ENCODE measurements around the gene RAI1.
"Not testable (repeated sequence)": the region's sequence is repeated elsewhere in the genome, so short reads cannot be mapped to it uniquely, and the experiment has no call there.

Gene RAI1

DNA sequence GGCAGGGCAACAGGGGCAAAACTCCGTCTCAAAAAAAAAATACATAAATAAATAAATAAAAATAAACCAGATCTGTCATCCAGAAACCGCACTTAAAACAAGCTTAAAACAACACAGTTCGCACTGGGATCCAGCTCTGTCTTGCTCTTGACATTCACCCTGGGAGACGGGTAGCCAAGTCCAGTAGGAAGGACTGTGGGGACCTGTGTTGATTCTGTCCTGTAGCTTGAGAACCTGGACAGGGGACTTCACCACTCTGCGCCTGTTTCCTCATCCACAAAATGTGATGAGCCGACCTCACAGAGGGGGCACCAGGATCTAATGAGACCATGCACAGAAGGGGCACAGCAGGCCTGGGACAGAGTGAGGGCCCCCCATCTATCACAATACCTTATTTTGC is 1.5 kb upstream of the RAI1 start:
- no peak for DNase-seq (ENCODE audit: low spot score)

DNA sequence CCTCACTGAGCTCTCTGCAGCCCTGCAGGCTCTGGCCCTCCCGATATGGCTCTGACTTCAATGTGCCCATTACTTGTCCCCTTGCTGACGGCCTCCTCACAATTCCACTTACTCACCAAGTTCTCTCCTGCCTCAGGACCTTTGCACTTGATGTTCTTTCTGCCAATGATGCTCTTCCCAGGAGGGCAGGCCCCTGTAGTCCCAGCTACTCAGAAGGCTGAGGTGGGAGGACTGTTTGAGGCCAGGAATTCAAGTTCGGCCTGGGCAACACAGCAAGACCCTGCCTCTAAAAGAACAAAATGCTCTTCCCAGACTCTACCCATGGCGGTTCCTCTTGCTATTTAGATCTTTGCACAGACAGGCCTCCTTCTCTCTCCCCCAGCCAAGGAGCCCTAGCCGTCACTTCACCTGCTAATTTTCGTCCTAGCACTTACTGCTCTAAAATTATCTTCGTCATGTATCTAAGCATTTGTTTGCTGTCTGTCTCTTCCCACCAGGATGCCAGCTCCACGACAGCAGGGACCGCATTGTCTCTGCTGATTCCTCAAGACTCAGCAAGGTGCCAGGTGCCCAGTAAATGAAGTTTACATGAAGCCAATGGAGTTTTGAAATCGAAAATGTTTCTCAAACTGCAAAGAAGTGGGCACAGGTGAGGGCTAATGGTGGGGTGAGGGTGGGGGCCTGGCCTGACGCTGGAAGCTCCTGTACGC is 626 bp upstream of the RAI1 start:
- no peak for DNase-seq (ENCODE audit: low spot score)

GRCh38 chr17:17681744-17682292 is 560 bp downstream of the RAI1 start:
- no peak for DNase-seq (ENCODE audit: low spot score)

DNA sequence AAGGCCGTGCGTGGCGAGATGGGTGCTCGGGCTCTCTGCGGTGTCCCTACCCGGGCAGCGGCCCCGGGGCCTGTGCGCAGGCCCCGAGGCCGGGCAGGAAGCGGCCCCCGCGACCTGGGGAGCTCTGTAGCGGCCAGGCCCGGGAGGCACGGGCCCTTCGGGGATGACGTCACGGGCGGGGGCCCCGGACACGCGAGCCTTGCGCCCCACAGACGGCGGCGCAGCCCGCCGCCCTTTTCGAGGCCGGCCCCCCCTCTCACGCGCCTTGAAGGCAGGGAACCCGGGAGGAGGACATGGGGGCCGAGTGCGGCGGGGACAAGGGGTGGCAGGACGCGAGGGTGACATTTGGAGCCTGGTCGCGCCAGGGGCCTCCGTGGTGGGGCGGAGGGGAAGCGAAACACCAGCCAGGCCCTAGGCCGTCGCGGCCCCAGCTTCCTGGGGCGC is 1.1 kb downstream of the RAI1 start:
- DNase-seq (ENCODE audit: low spot score), result no peak

- peak; percentile 67 for DNase-seq (ENCODE audit: low spot score)
Observed at GRCh38 chr17:17682737-17683680, 1.8 kb downstream of the RAI1 start.

GRCh38 chr17:17683710-17684365 is 2.6 kb downstream of the RAI1 start:
- DNase-seq (ENCODE audit: low spot score), result no peak

GRCh38 chr17:17684906-17685774 is 3.9 kb downstream of the RAI1 start:
- no peak for DNase-seq (ENCODE audit: low spot score)

GRCh38 chr17:17685775-17686291 is 4.6 kb downstream of the RAI1 start:
- DNase-seq (ENCODE audit: low spot score), result no peak

DNA sequence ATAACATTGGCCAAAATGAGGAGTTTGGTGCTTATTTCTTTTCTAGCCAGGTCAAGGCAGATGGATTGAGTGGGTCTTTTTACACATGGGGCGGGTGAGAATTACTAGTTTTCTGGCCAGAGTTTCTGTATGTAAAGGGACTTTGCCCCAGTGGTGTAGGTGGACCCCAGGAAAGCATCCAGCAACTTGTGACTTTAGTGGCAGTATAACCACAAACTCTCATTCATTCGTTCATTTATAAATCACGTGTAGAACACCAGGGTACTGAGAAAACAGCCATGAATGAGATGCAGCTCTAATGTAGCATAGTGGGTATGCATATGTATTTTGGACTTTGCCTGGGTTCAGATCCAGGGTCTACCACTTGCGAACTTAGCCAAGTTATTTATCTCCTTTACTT is 8.1 kb downstream of the RAI1 start:
- no peak for DNase-seq (ENCODE audit: low spot score)

GRCh38 chr17:17690233-17690632 is 9.0 kb downstream of the RAI1 start:
- DNase-seq (ENCODE audit: low spot score), result not testable (repeated sequence)

GRCh38 chr17:17691468-17692263 is 10.4 kb downstream of the RAI1 start:
- DNase-seq (ENCODE audit: low spot score), result no peak

GRCh38 chr17:17692353-17693252 is 11.3 kb downstream of the RAI1 start:
- DNase-seq (ENCODE audit: low spot score), result no peak

DNA sequence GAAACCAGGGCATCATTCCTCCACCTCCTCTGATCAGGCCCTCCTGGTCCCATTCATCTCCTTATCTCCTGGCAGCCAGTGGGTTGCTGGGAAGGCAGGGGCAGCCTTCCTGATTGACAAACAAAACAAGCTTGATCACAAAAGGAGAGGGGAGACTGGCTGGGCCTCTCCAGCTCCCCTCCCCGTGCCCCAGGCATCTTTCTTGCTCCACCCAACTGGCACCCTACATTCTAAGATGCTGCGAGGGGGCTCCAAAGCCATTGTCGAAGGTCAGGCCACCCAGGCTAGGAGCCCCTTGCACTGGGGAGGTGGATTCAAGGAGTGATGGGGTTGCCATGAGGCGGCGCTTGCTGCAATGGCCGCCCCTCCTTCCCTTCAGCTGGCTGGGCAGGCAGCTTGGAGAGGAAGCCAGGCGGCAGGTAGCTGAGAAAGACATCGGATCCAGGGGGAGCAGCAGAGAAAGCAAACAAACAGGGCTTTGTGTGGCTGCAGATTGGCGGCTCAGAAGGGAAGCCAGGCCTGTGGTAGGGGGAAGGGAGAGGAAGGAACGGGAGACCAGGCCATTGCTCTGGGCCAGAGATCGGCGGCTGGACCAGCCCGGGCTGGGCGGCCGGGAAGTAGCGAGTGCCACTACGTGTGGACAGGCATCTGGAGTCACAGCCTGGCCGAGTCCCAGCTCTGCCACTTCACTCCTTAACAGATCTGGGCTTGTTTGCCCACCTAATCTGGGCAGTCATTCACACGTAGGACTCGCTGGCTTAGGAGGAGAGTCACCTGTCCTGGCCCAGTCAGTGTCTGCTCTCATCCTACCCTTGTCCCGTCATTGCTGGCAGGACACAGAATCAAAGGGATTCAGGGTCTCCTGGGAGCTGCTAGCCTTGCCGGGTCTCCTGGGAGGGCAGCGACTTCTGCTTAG is 12.3 kb downstream of the RAI1 start:
- peak; percentile 87 for DNase-seq (ENCODE audit: low spot score)

DNA sequence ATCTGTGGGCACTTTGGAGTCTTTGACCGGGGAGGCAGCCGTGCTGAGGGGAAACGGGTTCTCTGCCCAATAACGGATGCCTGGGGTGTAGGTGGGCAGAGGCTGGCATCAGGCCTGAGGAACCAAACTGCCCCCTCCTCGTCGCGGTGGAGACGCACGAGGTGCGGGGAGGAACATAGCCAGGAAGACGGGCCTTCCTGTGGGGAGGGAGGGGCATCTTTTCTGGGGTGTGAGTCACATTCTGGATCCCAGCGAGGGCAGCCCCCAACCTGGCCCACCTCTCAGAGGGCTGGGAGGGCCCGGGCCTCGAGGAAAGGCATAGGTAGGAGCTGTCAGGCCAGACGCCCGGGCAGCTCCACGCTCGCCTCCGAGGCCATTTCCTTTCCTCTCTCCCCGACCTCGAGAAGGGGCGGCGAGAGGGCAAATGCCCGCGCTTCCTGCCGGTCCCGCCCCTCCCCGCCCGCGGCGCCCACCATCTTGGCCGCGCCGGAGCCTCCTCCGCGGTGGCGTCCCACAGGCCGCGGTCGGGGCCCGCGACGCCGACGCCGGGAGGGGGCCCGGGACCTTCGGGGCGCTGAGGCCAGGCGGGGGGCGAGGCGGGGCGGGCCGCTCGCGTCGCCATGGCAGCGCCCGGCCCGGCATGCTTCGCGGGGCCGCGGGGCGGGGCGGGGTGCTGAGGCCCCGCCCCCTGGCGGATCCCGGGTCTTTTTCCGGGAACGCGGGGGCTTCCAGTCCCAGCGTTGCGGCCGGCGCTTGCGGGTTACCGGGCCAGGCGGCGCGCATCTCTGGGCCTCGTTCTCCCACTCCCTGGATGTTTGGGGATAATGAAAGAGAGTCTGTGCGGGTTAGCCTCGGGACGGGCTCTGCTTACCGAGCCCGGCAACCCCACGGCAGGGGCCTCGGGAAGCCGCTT is 13.2 kb downstream of the RAI1 start:
- peak; percentile 76 for DNase-seq (ENCODE audit: low spot score)

GRCh38 chr17:17696085-17696484 is 14.8 kb downstream of the RAI1 start:
- DNase-seq (ENCODE audit: low spot score), result no peak

DNA sequence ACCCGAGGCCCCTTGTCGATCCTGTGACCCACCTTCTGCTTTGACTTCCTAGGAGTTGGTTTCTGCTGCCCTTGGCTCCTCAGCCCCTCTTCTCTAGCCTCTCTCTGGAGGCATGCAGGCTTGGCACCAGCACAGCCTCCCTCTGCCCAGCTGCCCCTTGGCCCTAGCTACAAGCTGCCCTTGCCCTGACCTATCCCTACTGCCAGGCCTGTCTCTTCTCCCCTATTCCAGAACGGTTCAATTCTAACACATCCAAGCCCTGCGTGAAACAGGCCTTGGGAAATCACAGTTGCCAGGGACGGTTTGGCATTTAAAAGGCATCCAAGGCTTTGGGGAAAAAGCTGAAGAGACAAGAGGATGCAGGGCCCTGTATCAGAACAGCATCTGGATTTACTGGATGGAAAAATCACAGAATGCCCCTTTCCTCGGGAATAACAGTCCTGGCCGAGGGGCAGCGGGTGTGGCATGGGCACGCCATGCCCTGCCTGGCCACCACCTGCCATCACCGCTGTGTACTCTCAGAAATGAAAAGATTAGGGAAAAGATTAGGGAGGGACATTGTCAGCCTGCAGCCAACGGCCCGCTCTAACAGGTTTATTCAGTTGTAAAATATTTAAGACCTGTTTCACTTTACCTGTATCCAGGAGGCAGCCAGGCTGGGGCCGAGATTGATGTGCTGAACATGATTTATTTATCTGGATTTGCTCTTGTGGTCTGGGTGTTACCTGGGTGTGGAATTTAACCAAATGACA is 15.8 kb downstream of the RAI1 start:
- no peak for DNase-seq (ENCODE audit: low spot score)
